DMS79 treated with DMSO at 0.1 percent for 48 hours (cell line): ENCODE measurements around the gene DAB1.

Source experiments
- DNase-seq: peaks from one replicate; lab custom pipeline; 2025; lab: John Stamatoyannopoulos, UW

Gene DAB1

DNA sequence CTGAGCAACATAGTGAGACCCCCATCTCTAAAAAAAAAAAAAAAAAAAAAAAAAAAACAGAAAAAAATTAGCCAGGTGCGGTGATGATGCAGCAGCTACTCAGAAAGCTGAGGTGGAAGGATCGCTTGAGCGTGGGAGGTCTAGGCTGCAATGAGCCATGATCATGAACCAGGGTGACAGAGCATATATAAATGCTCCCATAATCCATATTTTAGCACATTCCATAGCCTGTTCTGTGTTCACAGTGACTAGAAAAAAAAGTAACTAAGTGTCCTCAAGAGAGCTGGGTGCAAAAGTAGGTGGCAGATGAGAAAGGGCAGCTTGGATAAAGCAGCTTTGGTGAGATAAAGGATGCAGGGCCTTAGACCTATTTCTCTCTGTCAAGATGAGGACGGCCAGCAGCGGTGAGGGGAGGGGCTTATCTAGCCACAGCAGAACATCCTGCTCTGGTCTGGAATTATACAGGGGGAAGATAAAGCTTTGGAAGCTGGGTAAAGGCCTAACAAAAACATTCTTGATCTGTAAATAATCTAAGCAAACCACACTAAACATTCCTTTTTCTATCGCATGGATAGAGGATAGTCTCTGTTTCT is 205.3 kb downstream of the DAB1 start:
- DNase-seq = no peak

GRCh38 chr1:57217905-57218304 is 206.0 kb downstream of the DAB1 start:
- no peak for DNase-seq

GRCh38 chr1:57214951-57215575 is 208.8 kb downstream of the DAB1 start:
- no peak for DNase-seq

DNA sequence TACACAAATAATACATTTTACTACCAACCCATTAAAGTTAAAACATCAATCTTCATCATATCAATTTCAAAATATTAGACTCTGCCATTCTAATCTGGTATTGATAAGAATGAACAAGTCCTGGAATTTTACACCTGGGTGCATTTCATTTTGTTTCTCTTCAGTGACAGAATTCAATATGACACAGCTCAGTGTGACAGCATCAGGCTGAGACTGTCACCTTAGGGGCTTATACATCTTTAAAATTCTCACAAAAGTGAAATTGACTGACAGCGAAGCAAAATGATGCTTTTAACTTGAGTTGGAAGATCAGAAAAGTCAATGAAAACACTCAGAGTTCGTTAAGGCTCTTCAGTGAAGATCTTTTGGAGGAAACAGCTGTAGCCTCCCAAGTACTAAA is 213.0 kb downstream of the DAB1 start:
- DNase-seq = no peak

DNA sequence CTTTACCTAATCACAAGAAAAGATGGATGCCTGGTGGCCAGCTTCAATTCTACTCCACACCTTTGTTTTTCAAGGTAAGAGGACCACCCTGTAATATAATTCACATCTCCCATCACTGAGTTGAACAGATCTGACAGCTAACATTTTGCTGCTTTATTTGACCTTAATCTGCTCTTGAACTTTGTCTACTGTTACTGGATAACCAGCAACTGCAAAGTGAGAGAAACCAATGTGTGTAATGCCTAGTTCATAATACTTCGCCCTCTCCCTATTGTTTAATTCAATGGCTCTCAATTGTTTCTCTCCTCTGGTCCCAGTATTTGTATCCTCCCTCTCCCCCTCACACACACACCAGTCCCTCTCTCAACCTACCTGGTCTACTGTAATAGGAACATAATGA is 214.4 kb downstream of the DAB1 start:
- DNase-seq = no peak

GRCh38 chr1:57208741-57209302 is 215.0 kb downstream of the DAB1 start:
- DNase-seq = no peak

- DNase-seq = no peak
Measured at GRCh38 chr1:57206038-57206437, 217.8 kb downstream of the DAB1 start.

DNA sequence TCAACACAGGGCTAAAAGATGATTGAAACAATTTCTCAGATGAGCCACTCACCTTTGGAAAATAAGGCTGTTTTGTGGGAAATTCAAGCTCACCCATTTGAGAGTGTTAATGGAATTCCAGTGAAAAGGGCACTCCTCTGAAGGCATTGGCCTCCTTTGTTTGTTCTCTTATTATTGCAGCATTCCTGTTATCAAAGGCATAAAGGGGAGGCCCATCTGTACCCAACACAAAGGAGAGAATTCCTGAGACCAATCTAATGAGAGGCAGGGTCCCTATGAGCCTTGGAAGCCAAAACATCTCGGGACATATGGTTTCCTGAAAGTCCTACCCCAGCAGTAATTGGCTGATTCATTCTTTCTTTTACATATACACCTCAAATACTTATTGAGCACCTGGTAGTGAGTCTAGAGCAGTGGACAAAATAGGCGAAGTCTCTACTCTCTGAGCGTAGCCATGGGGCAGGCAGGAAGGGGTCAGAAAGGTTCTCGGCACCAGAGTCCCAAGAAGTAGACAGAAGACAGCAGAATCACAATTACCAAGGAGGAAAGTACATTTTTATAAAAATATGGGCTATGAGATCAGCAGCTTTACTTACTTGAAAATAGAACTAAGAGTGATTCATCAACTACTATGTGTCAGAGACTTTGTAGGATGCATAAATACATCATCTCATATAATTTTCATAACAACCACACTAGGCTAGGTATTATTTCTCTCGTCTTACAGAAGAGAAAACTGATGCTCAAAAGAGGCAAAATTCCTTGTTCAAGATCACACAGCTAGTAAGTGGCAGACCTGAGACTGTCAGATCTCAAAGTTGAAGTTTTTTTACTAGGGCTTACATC is 218.7 kb downstream of the DAB1 start:
- DNase-seq = no peak

DNA sequence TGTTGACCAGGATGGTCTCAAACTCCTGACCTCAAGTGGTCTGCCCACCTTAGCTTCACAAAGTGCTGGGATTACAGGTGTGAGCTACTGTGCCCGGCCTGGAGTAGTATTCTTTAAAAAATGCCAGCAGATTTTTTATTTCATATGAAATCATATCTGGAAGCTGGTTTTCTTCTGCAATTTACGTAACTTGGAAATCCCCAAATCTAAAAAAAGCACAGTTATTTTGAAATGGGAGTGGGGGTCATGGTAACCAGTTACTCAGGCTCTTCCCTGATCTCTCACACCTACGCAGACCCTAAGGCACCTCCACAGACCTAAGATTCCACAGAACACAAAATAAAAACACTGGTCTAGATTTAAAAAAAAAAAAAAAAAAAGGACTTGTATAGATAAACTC is 219.8 kb downstream of the DAB1 start:
- DNase-seq = no peak

- no peak for DNase-seq
Measured at GRCh38 chr1:57202241-57202640, 221.6 kb downstream of the DAB1 start.

GRCh38 chr1:57198912-57199311 is 224.9 kb downstream of the DAB1 start:
- no peak for DNase-seq

- DNase-seq = no peak
Measured at GRCh38 chr1:57195436-57195941, 228.4 kb downstream of the DAB1 start.

GRCh38 chr1:57192222-57192621 is 231.6 kb downstream of the DAB1 start:
- no peak for DNase-seq

- DNase-seq = no peak
Measured at GRCh38 chr1:57190898-57191297, 233.0 kb downstream of the DAB1 start.

- no peak for DNase-seq
Measured at GRCh38 chr1:57188168-57188567, 235.7 kb downstream of the DAB1 start.

DNA sequence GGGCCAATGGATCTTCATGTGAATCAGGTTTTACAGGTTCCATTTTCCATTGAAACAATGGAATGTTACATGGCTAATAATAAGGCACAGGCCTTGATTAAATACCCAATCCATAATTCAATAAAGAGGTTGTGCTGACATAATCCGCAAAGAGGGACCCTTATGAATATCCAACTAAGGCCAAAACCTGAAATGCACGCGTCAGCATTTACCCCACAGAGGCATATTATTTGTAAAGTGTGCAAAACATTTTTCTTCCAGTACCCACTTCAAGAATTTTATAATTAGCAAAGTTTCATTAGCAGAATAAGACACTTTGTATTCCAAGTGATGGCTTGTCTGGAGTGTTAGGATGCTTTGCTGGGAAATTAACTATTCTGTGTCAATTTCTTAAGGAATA is 237.4 kb downstream of the DAB1 start:
- DNase-seq = no peak

DNA sequence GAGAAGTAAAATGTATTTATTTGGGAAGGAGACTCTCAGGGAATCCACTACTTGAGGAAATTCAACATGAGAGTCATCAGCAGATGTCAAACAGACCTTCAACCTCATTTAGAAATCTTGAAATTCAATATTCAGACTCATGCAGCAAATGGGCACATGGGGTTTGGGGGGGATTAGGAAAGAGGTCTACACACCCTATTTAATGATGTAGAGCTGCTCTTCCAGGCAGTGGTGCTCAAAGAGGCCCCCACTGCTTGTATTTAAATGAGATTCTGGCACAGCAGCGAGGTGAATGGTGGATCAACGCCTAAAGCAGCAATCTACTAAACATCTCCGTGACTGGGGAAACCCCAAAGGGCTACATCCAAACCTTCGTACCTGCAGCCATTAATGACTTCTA is 244.9 kb downstream of the DAB1 start:
- no peak for DNase-seq

- DNase-seq = no peak
Measured at GRCh38 chr1:57175506-57175905, 248.4 kb downstream of the DAB1 start.

GRCh38 chr1:57172040-57172439 is 251.8 kb downstream of the DAB1 start:
- no peak for DNase-seq

- DNase-seq = no peak
Measured at GRCh38 chr1:57167997-57168396, 255.9 kb downstream of the DAB1 start.

- DNase-seq = no peak
Measured at GRCh38 chr1:57165546-57165945, 258.3 kb downstream of the DAB1 start.

- no peak for DNase-seq
Measured at GRCh38 chr1:57164584-57164983, 259.3 kb downstream of the DAB1 start.

- DNase-seq = no peak
Measured at GRCh38 chr1:57163789-57164188, 260.1 kb downstream of the DAB1 start.
